ENCODE results near the gene SLC3A2.

The SLC3A2 gene

DNA sequence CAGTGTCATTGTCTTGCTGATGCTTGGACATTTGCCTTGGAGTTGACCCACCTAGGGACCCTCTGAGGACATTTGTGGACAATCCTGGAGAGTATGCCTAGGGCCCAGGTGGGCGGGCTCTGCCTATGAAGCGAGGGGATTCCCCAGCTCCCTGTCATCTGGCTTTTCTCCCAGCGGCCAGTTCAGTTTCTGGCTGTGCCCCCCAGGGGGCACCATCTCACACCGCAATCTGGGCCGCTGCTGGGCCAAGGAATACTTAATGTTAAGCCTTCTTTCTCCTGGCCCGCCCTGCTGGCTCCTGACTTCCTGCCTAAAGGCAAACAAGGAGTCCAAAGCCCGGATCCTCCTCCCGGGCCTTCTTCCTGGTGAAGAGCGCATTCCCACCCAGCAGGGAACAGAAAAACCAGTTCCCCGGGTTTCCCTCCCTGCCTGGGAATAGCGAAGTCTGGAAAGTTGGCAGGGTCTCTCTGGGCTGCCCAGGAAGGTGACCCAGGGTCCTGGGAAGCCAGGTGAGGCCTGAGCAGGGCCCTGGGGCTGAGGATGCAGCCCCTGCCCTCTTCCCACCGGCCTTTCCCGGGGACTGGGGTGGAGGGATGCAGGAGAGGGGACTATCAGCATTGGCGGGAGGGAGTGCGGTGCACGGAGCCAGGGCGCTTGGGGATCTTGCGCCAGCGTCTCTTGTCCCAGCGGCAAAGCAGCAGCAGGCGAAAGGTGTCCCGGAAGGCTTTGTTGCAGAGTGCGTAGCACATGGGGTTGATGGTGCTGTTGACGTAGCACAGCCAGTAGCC is 28.6 kb downstream of the SLC3A2 start:
- no peak for DNase-seq (ENCODE audit: low read depth)
- H3K4me3 ChIP-seq (ENCODE audit: low read length), result no peak overlapping the region
- TF ChIP-seq, protein P1, sequence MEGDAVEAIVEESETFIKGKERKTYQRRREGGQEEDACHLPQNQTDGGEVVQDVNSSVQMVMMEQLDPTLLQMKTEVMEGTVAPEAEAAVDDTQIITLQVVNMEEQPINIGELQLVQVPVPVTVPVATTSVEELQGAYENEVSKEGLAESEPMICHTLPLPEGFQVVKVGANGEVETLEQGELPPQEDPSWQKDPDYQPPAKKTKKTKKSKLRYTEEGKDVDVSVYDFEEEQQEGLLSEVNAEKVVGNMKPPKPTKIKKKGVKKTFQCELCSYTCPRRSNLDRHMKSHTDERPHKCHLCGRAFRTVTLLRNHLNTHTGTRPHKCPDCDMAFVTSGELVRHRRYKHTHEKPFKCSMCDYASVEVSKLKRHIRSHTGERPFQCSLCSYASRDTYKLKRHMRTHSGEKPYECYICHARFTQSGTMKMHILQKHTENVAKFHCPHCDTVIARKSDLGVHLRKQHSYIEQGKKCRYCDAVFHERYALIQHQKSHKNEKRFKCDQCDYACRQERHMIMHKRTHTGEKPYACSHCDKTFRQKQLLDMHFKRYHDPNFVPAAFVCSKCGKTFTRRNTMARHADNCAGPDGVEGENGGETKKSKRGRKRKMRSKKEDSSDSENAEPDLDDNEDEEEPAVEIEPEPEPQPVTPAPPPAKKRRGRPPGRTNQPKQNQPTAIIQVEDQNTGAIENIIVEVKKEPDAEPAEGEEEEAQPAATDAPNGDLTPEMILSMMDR (conservative IDR thresholded peaks at IDR 0.05; ENCODE audit: low read depth, low read length), result peak; percentile 85

DNA sequence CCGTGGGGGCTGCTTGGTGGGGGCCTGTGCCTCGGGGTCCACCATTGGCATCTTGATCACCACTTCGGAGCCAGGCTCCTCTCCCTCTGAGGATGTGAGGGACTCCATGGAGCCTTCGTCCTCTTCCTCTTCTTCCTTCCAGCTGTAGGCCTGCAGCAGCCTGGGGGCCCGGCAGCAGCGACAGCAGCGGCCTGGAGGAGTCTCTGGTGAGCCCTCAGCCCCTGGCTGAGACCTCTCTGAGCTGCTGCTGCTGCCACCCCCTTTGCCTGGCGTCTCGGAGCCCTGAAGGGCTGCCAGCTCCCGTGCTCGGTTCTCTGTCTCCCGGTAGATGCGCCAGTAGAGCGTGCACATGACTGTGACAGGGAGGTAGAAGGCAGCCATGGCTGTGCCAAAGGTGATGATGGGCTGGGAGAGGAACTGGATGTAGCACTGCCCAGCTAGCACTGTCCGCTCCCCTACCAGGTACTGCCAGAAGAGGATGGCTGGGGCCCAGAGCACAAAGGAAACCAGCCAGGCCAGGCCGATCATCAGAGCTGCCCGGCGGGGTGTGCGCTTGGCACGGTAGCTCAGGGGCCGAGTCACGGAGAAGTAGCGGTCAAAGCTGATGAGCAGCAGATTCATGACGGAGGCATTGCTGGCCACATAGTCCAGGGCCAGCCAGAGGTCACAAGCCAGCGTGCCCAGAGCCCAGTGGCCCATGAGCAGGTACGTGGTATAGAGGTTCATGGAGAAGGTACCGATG is 29.6 kb downstream of the SLC3A2 start:
- DNase-seq (ENCODE audit: low read depth), result no peak
- TF ChIP-seq, protein P1 (conservative IDR thresholded peaks at IDR 0.05; ENCODE audit: low read depth, low read length), result no peak
- H3K4me3 ChIP-seq (ENCODE audit: low read length), result no peak overlapping the region

DNA sequence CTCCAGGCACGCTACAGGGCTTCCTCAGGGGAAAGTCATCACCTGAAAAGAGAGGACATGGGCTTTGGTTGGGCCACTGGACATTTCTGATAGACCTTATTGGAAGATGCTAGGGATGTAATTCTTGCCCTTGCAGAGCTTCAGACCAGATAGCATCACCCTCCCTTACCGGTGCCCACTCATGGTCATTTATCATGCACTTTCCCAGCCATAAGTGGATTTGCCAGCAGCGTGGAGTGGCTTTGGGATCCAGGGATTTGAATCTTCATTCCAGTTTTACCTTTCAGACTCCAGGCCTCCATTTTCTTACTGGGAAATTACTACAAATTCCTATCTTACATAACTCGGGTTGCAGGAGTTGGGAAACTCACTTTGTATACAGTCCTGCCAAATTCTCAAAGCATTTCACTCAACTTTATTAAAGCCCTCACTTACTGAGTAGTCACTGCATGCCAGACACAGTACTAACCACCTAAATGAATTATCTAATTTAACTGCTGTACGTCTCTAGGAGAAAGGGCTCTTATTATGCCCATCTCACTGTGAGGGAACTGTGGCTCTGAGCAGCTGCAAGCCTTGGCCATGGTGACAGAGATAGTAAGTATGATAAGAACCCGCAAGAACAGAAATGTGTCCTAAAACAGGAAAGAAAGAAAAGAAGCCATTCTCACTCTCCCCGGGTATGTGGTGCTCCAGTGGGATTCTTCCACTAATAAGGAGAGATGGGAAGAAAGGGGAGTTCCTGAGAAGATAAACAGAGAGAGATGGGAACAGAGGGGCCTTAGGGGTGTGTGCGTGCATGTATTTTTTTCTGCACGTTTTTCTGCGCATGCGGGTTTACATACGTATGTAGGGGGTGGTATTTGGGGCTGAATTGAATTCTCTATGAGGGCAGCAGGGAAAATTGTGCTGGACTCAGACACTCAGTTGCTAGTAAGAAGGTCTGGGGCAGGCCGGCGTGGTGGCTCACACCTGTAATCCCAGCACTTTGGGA is 30.7 kb downstream of the SLC3A2 start:
- TF ChIP-seq, protein P1 (conservative IDR thresholded peaks at IDR 0.05; ENCODE audit: low read depth, low read length), result no peak
- no peak for DNase-seq (ENCODE audit: low read depth)
- H3K4me3 ChIP-seq (ENCODE audit: low read length), result no peak overlapping the region

DNA sequence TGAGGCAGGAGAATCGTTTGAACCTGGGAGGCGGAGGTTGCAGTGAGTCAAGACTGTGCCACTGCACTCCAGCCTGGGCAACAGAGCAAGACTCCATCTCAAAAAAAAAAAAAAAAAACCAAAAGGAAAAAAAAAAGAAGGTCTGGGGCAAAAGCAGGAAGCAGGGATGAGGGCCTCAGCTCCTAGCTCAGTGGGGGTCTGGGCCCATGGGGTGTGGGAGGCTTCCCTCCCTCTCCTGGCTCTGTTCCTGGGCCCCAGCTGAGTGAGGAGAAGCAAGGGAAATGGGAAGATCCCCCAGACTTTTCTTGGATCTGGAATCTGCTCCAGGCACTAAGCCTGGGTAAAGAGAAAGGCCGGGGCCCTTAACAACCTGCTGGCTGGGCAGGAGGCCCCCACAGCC is 31.6 kb downstream of the SLC3A2 start:
- H3K4me3 ChIP-seq (ENCODE audit: low read length), result no peak overlapping the region
- no peak for DNase-seq (ENCODE audit: low read depth)
- TF ChIP-seq, protein P1 (conservative IDR thresholded peaks at IDR 0.05; ENCODE audit: low read depth, low read length), result no peak

DNA sequence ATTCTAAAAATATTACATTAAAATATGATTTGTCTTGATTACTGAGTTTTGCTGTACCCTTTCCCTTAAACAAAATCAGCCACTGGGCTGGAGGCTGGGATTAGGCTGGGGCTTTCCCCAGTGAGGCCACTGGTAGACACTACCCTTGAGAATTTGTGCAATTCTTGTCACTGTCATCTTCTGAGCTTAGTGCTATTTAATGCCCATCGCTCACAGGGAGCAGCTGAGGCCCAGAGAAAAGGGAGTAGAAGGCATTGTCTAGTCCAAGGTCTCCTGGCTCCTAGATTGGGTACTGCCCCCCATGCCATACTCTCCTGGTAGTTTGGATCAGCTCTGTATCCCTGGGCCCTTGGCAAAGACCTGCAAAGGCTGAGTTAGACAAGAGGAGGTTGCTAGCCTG is 33.7 kb downstream of the SLC3A2 start:
- DNase-seq (ENCODE audit: low read depth), result no peak
- H3K4me3 ChIP-seq (ENCODE audit: low read length), result no peak overlapping the region
- TF ChIP-seq, protein P1 (conservative IDR thresholded peaks at IDR 0.05; ENCODE audit: low read depth, low read length), result no peak

DNA sequence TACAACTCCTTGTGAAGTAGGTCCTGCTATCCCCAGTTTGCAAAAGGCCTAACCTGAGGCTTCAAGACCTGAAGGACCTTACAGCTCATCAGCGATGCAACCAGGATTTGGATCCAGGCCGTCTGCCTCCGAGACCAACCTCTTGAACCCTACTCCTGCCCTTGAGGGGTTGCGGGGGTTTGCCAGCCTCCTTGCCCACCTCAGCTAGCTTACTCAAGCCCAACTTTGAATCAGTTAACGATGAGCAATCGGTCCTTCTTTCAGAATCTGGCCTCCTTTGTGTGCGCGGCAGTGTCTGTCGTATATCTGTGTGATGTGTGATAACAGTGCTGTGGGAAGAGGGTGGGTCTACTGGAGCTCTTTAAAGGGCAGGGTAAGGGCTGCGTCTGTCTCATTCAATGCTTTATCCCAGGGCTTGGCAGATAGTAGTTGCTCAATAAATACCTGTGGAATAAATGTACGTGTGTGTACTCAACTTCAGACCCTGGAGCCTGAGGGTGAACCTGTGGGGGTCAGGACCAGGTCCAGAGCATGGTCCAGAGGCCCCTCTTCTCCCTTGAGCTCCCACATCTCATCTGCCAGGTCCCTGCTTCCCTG is 37.3 kb downstream of the SLC3A2 start:
- DNase-seq (ENCODE audit: low read depth), result no peak
- TF ChIP-seq, protein P1 (conservative IDR thresholded peaks at IDR 0.05; ENCODE audit: low read depth, low read length), result no peak
- no peak overlapping the region for H3K4me3 ChIP-seq (ENCODE audit: low read length)
